22Rv1 (cell line): ENCODE results near the gene ZCWPW1.
"Not testable (repeated sequence)": the region's sequence is repeated elsewhere in the genome, so short reads cannot be mapped to it uniquely, and the experiment has no call there.

Experiments
- H3K27ac ChIP-seq: fragments of 450-650 bp; 2 replicates; pipeline ENCODE4 v1.5.1; 2017
- CTCF ChIP-seq: fragments of 450-650 bp; IDR thresholded peaks from 2 replicates; pipeline ENCODE4 v1.5.1; 2017; ENCODE audit warnings: mild to moderate bottlenecking
- ZFX ChIP-seq: fragments of 450-650 bp; IDR thresholded peaks from 2 replicates; pipeline ENCODE4 v1.6.1; 2017; ENCODE audit warnings: antibody characterized with exemption, borderline replicate concordance

ZCWPW1 gene

DNA sequence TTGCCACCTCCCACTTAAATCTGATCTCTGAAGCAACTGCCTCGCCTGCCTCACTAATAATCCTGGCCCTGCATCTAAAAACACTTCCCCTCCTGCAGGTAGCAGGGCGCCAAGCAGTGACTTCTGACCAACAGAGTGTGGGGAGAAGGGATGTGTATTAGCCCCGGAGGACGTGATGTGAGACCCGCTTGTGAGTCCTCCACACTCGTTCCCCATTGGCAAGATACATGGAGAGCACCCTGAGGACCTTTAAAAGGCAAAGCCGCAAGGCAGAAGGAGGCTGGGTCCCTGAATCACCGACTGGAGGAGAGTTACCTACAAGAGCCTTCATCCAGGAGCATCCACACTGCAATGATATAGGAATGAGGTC lies 61.3 kb downstream of the ZCWPW1 start:
- no peak for TF ChIP-seq CTCF
- TF ChIP-seq ZFX = no peak
- H3K27ac ChIP-seq = no peak overlapping the region

- no peak overlapping the region for H3K27ac ChIP-seq
- TF ChIP-seq CTCF (no peak), ZFX (no peak)
These were observed 61.9 kb downstream of the ZCWPW1 start for GRCh38 chr7:100366411-100367250.

GRCh38 chr7:100365998-100366367 lies 62.5 kb downstream of the ZCWPW1 start:
- peak overlapping the region; percentile 3; the same call in 1 of the 2 replicates for H3K27ac ChIP-seq

- TF ChIP-seq CTCF (no peak), ZFX (no peak)
These were observed 64.0 kb downstream of the ZCWPW1 start for GRCh38 chr7:100364480-100364879.

DNA sequence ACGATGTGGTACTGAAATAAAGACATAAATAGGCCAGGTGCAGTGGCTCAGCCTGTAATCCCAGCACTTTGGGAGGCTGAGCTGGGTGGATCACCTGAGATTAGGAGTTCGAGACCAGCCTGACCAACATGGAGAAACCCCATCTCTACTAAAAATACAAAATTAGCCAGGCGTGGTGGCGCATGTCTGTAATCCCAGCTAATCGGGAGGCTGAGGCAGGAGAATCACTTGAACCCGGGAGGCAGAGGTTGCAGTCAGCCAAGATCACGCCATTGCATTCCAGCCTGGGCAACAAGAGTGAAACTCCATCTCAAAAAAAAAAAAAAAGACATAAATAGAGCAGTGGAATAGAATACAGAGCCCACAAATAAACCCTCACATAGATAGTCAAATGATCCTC lies 64.7 kb downstream of the ZCWPW1 start:
- H3K27ac ChIP-seq = not testable (repeated sequence)

More at GRCh38 chr7:100364480-100364879, 64.0 kb downstream of the ZCWPW1 start:
- H3K27ac ChIP-seq = no peak overlapping the region; the same call in 1 of the 2 replicates

DNA sequence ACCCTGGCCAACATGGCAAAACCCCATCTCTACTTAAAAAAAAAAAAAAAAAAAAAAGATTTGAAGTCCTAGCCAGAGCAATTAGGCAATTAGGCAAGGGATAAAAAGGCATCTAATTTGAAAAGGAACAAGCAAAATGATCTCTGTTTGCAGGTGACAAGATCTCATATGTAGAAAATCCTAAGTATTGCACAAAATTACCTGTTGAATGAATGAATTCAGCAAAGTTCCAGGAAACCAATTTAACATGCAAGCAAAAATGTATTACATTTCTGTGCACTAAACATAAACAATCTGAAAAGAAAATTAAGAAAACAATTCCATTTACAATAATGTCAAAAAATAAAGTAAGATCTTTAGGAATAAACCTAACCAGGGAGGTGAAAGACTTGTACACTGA lies 65.4 kb downstream of the ZCWPW1 start:
- TF ChIP-seq CTCF (no peak), ZFX (no peak)
- H3K27ac ChIP-seq = no peak overlapping the region

DNA sequence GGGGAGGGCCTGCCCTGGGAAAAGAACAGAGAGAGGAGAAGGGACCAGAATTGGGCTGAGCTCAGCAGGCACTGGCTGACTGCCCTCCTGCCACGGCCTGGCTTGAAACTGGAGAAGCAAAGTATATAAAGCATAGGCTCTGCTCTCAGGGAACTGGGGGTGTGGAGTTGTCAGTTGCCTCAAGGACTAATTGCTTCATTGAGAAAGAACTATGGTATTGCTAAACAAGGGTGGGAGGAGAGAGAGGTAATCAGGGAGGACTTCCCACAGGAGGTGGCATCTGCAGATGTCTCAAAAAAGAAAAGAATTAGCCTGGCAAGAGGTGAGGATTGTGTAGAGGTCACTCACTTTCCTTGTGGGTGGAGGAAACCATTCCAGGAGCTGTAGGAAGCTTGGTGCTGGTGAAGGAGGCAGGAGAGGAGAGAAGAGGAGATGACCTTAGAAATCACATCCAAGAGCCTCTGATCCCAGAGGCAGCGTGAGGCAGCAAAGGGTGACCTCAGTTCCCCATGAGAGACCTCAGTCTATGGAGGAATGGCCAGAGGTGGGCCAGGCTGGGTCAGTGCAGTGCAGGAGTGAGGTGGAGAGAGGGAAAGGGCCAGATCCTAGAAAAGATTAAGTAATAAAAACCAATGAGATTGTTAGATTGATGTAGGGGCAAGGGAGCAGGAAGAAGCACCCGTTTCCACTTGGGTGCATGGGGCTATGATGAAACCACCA lies 68.2 kb downstream of the ZCWPW1 start:
- TF ChIP-seq ZFX = no peak
- TF ChIP-seq CTCF = no peak

DNA sequence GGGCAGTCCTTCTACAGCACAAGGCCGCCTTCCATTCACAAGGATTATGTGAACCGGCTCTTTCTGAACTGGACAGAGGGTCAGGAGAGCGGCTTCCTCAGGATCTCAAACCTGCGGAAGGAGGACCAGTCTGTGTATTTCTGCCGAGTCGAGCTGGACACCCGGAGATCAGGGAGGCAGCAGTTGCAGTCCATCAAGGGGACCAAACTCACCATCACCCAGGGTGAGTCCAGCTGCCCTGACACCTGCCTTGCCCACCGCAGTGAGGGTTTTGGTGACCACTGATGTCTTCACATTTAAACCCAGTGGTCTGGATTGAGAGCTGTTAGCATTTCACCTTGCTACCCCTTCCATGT lies 69.7 kb downstream of the ZCWPW1 start:
- no peak overlapping the region for H3K27ac ChIP-seq
- TF ChIP-seq CTCF (no peak), ZFX (no peak)

More for the DNA sequence above, 68.2 kb downstream of the ZCWPW1 start:
- H3K27ac ChIP-seq = no peak overlapping the region
